HG03520 (cell line): ENCODE data around the gene ERRFI1.

Experiments
- ATAC-seq: cut with Tn5 transposase; IDR thresholded peaks from one replicate; pipeline ENCODE4 v1.9.1; 2021; ENCODE audit warnings: mild to moderate bottlenecking, moderate library complexity; ENCODE audit not compliant: unreplicated experiment

ERRFI1 gene

DNA sequence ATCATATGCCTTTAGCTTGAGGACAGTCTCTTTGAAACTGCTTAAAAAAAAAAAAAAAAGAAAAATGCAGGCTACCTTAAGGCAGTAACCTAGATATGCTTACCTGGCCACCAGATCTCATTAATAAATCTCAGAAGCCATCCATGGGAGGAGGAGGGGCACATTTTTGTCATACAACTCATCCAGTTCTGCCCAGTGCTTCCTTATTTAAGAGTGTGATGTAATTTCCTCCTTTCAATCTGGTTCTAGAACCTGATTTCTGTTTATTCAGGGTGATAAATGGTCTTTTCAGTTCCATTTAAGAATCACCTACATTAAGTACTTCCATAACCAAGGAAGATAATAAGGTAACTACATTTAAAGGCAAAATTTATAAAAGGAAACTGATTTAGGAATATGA, 6.1 kb downstream of the ERRFI1 start:
- ATAC-seq = no peak

DNA sequence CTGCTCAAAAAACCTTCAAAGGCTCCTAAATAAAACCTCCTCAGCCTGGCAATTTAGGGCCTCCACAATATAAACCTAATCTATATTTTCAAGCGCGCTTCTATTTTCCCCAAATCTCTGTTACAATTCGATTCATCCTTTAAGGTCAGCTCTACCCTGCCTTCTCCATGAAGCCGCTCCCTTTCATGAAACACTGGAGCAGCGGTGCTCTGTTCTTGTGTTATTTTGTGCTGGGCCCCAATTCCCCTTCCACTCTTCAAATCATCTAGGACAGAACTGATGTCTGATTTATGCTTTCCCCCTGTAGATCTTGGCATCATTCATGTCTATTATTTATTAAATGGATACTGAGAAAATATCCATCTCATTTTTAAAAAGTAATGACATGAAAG, 6.9 kb downstream of the ERRFI1 start:
- no peak for ATAC-seq

DNA sequence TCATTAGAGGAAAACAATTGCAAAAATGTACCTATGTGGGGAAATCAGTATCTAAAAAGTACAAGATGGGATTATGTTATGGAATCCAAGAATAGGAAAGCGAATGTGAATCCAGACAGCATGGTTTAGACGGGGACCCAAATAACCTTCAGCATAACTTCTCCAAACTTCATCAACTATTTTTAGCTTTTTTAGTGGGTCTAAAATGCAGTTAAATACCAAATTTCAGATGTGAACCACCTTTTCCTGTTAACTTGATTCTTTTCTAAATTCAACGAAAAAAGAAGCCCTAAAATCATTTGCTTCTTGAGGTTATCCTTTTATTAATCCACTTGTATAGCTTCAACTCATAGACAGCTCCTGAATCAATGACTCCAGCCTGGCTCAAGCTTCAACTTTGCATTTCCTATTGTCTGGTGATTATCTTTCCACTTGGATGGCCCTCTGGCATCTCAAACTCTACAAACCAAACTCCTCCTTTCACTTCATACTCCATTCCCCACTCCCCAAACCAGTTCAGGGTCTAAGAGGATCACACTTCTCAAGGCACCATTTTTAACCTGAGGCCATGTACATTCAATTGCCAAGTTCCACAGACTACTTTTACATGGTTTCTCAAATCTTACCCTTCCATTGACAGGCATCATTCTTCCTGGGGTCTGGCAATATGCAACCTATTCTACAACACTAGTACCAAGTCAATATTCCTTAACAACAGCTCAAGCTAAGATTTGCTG, 7.4 kb downstream of the ERRFI1 start:
- ATAC-seq = no peak

DNA sequence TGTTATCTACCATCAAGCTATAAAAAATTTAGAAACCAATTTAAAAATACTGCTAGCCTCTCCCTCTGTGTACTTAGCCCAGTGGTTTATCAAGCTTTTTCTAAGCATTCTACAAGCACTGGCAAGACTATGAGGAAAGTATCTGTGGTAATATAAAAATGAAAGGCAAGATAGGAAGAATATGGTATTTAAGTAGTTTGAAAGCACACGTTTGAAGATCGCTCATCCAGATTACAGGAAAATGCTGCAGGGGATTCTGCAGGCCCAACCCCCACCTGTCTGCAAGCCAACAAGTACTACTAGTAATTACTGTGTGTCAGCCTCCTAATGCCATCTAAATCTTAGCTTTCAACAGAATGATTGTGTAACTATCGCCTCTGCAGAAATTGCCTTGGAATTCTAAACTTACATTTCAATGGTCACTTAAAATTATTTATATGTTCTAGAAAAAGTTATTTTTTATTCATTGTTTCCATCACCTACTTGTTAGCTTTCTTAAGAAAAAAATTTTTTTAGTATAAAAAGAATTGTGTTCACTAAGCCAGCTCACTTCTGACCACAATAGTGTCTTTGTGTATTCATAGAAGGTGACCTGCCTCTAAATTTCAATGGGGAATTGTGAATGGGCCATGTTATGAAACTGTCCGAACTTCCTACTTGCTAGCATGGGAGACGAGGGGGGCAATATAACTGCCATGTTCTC, 8.5 kb downstream of the ERRFI1 start:
- no peak for ATAC-seq

DNA sequence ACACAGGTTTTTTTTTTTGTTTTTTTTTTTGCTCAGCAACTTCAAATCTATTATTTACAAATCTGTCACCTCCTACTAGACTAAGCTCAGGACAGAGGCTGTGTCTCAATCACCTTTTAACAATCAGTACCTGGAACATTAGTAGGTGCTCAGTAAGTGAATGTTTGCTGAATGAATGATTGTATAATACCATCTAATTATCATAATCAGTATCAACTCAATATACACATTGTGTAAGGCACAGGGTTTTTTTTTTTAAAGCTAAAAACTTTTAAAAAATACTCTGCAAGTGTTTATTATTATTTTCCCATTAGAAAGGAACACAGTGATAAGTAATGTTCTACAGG, 9.2 kb downstream of the ERRFI1 start:
- ATAC-seq = no peak

DNA sequence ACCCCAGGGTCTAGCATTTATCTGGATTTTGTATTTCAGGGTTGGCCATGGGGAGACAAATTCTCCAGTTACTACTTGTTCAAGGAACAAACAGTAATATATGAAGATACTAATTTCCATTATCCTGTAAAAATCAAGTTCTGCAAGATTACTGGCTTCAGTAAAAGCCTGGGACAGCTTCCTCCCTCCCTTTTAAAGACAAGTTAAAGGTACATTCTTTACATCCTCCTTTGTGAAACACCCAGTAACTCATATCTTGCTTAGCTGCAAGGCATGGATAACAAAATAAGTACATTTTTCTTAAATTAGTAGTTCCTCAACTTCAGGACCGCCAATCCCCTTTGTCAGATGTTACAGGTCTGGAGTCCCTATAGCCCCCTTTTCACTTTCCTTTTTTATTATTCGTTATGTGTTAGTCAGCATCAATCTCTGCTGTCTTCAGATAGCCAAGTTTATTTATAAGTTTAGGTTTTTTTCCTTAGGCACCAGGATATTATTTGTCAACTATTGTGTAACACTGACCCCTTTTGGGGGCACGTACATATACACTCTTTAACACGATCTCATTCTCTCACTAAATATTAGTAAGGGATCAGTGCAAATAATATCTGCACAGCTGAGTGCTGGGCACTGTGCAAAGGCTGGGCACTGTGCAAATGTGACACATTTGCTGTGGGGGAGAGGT, 9.8 kb downstream of the ERRFI1 start:
- ATAC-seq = no peak

DNA sequence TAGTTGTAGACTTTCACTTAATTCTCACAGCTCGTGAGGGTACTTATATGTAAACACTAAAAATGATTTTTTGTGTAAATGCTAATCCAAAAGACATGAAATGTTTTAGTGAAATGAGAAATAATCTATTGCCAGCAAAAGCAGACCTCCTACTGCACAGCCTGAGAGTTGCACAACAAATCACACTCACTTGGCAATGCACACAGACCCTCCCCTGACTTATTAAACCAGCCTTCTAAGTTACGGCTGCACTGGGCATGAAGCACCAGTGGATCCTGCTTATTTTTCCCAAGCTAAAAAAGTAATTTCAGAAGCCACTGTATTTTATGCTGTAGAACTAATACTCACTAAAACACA, 10.3 kb downstream of the ERRFI1 start:
- ATAC-seq = no peak

DNA sequence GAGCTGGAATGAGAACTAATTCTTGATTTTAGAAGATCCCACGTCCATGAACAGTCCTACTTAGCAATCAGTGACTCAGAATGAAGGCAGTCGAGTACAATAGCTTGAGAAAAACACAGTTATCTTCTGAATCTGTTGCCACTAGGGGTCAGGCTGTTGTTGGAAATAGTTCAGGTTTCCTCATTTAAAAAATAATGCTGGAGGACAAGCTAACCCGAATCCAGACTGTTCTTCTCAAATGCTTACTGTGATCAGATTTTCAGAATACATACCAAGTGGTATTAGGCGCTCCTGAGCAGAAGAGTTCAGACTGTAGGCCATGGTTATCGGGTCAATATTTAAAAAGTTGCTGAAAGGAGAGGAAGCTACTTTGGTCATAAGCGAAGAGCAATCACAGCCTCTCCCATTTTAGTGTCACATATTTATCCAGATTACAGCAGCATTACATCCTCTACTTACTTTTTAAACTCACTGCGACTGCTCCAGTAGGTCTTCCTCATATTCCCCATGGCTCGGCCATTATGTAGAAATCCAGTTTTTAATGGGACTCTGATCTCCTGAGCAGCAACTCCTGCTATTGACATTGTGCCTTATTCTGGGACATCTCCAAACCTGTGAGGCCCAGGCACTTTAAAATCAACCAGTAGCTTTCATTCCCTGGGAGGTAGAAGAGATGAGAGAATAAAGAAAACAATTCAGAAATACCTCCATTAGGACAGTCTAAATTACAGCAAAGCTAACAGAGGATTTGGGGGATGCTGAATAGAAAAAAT, 10.9 kb downstream of the ERRFI1 start:
- ATAC-seq = no peak

DNA sequence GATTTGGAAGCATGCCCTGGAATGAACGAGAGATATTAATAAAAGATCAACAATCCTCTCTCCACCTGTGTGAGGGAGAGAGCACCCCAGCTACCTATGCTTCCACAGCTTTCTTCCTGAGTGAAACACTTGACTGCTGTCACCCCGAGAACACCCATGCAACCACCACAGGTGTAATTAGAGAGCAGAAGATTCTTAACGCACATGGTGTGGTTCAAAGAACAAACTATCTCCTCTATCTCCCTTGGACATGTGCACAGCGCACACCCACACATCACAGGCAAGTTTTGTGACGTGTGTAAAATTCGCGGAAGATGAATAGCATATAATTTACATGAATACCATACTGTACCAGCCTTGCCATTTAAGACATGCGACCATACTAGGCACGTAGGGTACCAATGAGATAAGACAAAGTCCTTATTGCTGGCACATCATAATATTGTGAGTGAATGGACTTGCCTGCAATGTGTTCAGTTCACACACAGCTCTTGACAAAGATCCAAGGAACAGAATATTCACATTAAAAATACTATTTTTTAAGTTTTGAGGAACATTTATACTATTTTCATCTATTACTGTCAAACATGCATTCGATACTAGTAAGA, 11.6 kb downstream of the ERRFI1 start:
- no peak for ATAC-seq

DNA sequence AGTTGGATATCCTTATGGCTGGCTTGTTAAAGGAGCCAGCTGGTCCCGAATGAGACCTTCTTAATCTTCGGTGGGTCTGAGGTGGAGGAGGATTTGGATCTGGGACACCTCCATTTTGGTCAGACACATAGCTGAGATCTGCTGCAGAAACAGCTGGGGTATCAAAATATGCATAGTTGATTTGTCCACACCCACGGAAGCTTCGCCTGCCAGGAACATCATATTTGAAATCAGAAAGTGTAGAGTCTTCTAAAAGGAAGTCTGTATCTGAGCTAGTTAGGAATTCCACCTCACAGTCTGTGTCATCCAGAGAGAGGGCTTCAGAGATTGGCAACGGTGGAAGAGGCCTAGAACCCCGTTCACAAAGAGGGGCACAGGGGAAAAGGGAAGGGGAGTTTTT, 12.3 kb downstream of the ERRFI1 start:
- ATAC-seq = no peak

DNA sequence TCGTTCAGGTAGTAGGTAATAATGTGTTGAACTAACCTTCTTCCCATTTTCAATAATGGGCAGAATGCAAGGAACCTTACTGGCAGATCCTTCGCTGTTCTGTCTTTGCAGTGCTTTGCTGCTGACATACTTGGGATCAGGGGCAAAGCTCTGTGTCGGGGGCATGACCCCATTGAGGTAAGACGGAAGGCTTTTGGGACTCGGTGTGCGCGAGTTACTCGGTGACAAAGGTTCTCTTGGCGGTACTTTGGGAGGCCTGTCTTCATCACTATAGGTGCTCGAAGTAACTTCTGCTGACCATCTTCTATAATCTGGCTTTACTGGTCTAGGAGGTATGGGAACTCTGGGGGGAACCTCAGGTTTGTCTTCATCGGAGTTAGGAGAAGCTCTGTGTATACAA, 12.7 kb downstream of the ERRFI1 start:
- no peak for ATAC-seq

DNA sequence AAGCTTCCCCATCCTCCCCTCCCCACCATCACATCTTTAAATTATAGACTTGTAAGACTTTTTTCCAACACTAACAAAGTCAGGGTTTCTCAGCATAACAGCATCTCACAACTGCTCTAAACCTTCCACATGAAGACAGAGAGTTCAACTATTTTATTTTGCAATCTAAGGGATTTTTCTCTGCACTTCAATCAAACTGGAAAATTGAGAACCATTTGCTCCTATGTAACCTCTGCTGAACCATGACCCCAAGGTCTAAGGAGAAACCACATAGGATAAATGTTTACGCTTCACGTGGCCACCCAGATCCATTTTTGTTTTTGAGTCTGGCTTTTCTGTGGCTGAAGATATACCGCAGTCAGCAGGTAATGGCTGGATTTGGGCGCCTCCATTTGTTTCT, 13.2 kb downstream of the ERRFI1 start:
- ATAC-seq = no peak

DNA sequence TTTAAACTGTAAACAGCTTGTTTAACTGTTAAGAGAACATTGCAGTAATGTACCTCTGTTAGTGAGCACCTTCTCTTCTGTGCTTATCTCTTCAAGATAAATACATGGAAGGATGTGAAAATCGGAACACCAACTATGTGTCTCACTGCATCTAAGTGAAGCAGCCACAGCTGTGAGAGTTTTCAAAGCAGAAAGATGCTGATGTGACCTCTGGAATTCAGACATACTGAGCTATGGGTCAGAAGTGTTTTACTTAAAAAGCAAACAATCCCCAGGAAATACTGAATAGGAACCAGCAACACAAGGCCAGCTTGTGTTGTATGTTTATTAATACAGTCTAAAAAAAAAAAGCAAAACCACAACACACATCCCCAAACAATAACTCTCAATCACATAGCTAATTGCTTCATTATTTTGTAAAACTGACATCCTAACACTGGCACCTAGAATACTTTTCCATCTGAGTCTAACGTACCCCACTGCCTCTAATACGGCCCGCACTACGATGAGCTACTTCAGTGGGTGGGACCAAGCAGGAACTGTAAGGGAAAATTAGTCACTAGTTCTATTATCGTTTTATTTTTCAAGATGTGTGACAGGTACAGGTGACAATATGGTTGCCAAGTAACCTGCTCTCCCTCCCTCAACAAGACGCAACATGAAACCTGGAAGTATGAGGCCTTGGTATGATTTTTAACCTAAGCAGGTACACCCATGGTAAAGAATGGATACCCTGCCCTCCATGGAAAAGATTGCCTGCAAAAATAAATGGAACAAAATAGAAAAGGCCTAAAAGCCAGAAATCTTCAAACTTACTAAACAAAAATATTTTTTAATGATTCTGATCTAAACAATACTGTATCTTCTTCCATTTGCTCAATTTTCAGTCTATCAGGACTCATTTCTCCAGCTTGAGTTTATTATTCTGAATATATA, 13.9 kb downstream of the ERRFI1 start:
- ATAC-seq = no peak

DNA sequence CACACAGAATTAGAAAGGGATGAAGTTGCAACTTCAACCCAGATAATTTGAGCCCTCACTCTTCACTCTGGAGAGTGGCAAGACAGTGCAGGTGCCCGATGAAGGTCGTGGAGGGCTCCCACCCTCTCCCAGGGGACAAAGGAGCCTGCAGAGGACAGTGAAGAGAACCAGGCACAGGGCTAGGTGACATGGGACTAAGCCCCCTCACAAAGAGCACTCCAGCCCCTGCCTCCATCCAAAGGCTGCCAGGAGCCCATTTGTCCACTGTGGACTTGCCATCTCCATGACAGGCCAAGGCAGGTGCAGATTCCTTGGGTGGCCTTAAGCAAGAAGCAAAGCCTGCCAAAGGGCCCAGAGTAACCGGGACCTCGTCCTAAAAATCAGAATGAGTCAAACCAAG, 15.1 kb downstream of the ERRFI1 start:
- no peak for ATAC-seq

DNA sequence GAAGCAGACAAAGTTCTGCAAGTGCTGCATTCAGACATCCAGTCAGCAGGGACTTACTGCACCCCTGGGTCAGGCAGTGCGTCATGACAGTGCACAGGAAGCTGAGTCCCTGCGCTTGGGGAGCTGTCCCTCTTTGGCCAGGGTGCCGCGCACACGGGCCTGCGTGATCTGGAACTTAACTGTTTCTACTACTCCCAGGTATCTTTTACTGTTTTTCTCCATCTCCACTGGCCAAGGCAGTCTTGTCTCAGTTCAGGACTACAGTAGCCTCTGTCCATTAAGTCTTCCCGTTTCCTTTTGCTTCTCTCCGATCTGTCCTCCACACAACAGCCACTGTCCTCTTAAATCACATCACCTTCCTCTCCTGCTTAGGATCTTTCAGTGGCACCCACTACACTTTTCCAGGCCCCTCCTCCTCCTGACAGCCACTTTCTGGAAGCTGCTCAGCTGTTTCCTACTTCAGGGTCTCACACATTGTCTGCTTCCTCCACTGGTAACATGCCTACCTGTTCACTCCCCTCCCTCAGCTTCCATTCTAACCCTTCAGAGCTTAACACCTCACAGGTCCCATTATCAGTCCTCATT, 15.9 kb downstream of the ERRFI1 start:
- no peak for ATAC-seq

DNA sequence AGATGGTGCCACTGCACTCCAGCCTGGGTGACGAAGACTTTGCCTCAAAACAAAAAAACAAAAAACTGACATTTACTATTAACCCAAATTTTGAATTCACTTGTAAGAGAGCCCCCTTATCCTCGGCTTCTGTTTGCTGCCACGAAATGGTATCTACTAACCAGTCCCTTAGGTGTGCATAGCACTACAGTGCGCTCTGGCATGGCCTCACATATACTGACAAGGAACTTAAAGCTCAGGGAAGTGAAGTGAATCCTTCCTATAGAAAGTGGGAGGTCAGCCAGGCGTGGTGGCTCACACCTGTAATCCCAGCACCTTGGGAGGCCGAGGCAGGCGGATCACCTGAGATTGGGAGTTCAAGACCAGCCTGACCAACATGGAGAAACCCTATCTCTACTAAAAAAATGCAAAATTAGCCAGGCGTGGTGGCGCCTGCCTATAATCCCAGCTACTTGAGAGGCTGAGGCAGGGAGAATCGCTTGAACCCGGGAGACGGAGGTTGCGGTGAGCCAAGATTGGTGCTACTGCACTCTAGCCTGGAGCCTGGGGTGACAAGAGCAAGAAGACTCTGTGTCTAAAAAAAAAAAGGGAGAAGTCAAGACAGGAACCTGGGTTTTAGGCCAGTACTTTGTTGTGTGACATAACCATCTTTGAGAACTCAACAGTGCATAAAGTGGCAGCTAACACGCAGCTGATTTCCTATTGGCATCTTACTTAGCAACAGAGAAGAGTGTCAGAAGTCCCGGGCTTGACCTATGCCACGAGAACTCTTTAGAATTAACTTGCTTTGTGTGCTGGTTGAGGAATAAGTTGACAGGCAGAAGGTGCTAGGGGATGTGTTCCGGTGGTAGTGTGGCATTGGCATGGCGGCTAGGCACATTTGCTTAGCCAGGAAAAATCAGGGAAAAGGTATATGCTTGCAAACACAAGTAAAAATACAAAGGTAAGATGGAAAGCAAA, 16.8 kb downstream of the ERRFI1 start:
- ATAC-seq = no peak

DNA sequence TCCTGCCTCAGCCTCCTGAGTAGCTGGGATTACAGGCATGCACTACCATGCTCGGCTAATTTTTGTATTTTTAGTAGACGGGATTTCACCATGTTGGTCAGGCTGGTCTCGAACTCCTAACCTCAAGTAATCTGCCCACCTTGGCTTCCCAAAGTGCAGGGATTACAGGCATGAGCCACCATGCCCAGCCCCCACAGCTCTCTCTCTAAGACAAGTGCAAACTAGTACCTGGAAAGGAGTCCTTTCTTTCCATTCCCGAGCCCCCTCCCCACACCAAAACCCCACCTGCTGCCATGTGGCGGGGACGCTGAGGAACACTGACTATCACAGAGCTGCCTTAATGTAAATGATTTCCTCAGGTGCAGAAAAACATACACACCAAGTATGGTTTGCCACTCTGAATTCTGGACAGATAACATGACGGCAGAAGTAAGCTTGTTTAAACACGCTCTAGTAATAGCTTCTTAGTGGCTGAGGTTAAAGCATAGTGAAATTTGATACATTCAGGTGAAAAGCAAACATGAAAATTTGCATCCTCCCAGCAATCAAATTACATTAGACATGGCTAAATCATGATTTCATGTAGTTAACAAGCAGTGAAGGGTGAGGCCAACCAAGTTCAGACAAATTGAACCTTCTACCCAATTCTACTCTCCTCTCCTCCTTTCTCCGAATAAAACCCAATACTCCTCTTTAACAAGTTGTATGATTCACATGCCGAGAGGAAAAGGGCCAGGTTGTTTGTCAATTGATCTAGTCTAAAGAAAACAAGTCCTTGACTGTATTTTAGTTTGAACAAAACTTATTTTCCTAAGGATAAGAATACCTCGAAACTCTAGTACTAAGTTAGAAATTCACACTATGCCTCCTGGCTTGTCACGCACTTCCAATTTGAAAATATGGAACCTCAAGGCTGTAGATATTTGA, 19.8 kb downstream of the ERRFI1 start:
- no peak for ATAC-seq
